Osteocyte (in vitro differentiated cells): ENCODE measurements around the gene C4BPB. TPM values are rescaled to one million over a fixed set of nuclear protein-coding genes. Genes with fewer than 3 reads are reported as not detected.

Source experiments
- DNase-seq: peaks from one replicate; pipeline ENCODE4 v3.0.0; 2021; ENCODE audit warnings: mixed read lengths; ENCODE audit not compliant: unreplicated experiment; ENCODE audit errors: extremely low spot score
- H3K27ac Mint-ChIP-seq: one replicate; pipeline ENCODE4 v1.8.0; 2021; ENCODE audit warnings: mild to moderate bottlenecking, mixed read lengths; ENCODE audit not compliant: unreplicated experiment
- H3K27me3 Mint-ChIP-seq: one replicate; pipeline ENCODE4 v1.8.0; 2021; ENCODE audit warnings: mixed read lengths; ENCODE audit not compliant: unreplicated experiment
- H3K36me3 Mint-ChIP-seq: one replicate; pipeline ENCODE4 v1.8.0; 2021; ENCODE audit warnings: mixed read lengths; ENCODE audit not compliant: unreplicated experiment
- H3K4me1 Mint-ChIP-seq: one replicate; pipeline ENCODE4 v1.8.0; 2021; ENCODE audit warnings: mixed read lengths; ENCODE audit not compliant: unreplicated experiment
- H3K4me3 Mint-ChIP-seq: one replicate; pipeline ENCODE4 v1.8.0; 2021; ENCODE audit warnings: mild to moderate bottlenecking, moderate library complexity, mixed read lengths; ENCODE audit not compliant: unreplicated experiment
- H3K9me3 Mint-ChIP-seq: one replicate; pipeline ENCODE4 v1.8.0; 2021; ENCODE audit warnings: mixed read lengths; ENCODE audit not compliant: unreplicated experiment
- total RNA-seq: library from RNA; stranded (reverse); gene quantifications from 2 replicates; pipeline ENCODE4 v1.2.1, GENCODE V29; 2021
- TF ChIP-seq, protein P1 (sequence below): fragments of 200-600 bp; sonication (generic); IDR thresholded peaks from 2 replicates; pipeline ENCODE4 v1.5.0; 2021; ENCODE audit warnings: antibody characterized with exemption, mild to moderate bottlenecking, moderate library complexity

C4BPB gene
- total RNA-seq, 1 donor from 2014 or later = not detected

GRCh38 chr1:207124389-207124788, 35.7 kb downstream of the C4BPB start:
- no peak overlapping the region for H3K4me3 Mint-ChIP-seq
- TF ChIP-seq, protein P1, sequence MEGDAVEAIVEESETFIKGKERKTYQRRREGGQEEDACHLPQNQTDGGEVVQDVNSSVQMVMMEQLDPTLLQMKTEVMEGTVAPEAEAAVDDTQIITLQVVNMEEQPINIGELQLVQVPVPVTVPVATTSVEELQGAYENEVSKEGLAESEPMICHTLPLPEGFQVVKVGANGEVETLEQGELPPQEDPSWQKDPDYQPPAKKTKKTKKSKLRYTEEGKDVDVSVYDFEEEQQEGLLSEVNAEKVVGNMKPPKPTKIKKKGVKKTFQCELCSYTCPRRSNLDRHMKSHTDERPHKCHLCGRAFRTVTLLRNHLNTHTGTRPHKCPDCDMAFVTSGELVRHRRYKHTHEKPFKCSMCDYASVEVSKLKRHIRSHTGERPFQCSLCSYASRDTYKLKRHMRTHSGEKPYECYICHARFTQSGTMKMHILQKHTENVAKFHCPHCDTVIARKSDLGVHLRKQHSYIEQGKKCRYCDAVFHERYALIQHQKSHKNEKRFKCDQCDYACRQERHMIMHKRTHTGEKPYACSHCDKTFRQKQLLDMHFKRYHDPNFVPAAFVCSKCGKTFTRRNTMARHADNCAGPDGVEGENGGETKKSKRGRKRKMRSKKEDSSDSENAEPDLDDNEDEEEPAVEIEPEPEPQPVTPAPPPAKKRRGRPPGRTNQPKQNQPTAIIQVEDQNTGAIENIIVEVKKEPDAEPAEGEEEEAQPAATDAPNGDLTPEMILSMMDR = no peak
- H3K27ac Mint-ChIP-seq = no peak overlapping the region
- no peaks in the 10 kb centered on the region for H3K36me3 Mint-ChIP-seq
- peaks cover 16% of the 10 kb centered on the region for H3K9me3 Mint-ChIP-seq
- no peak for DNase-seq
- H3K27me3 Mint-ChIP-seq = peaks cover 8% of the 10 kb centered on the region
- no peaks in the 10 kb centered on the region for H3K4me1 Mint-ChIP-seq

- Mint-ChIP-seq H3K9me3 (peaks cover 22% of the 10 kb centered on the region), H3K27ac (no peak overlapping the region), H3K4me3 (no peak overlapping the region), H3K27me3 (no peaks in the 10 kb centered on the region), H3K36me3 (no peaks in the 10 kb centered on the region), H3K4me1 (no peaks in the 10 kb centered on the region)
- TF ChIP-seq, protein P1 = no peak
- DNase-seq = no peak
Measured at GRCh38 chr1:207128336-207128921, 39.8 kb downstream of the C4BPB start.

DNA sequence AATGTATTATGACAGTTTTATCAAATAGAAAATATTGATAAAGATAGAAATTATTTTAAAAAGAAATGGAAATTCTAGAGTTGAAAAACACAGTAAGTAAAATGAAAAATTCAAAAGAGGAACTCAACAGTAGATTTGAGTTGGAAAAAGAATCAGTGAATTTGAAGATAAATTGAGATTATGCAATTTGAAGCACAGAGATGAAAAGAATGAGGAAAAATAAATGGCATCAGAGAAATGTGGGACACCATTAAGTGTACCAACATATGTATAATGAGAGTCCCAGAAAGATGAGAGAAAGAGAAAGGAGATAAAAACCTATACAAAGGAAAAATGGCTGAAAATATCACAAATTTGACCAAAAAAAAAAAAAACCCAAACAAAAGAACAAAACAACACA, 40.4 kb downstream of the C4BPB start:
- DNase-seq = no peak
- Mint-ChIP-seq H3K36me3 (no peaks in the 10 kb centered on the region), H3K4me3 (no peak overlapping the region), H3K27ac (no peak overlapping the region), H3K4me1 (no peaks in the 10 kb centered on the region), H3K27me3 (no peaks in the 10 kb centered on the region), H3K9me3 (peaks cover 22% of the 10 kb centered on the region)
- TF ChIP-seq, protein P1 = no peak

- no peak for DNase-seq
- Mint-ChIP-seq H3K27me3 (no peaks in the 10 kb centered on the region), H3K27ac (no peak overlapping the region), H3K36me3 (no peaks in the 10 kb centered on the region), H3K4me3 (no peak overlapping the region), H3K4me1 (no peaks in the 10 kb centered on the region), H3K9me3 (peaks cover 22% of the 10 kb centered on the region)
- TF ChIP-seq, protein P1 = no peak
Measured at GRCh38 chr1:207130252-207131036, 41.8 kb downstream of the C4BPB start.

- Mint-ChIP-seq H3K9me3 (peaks cover 25% of the 10 kb centered on the region), H3K27me3 (no peaks in the 10 kb centered on the region), H3K4me1 (no peaks in the 10 kb centered on the region), H3K27ac (no peak overlapping the region), H3K36me3 (no peaks in the 10 kb centered on the region), H3K4me3 (no peak overlapping the region)
- no peak for DNase-seq
- TF ChIP-seq, protein P1 = no peak
Measured at GRCh38 chr1:207131163-207131562, 42.5 kb downstream of the C4BPB start.
